ENCODE measurements around the gene TCEA3. TPM values are rescaled to one million over a fixed set of nuclear protein-coding genes. Genes with fewer than 3 reads are reported as not detected.
A peak's percentile ranks its signal among the peaks of the same experiment; 100 is the strongest.
"Not testable (repeated sequence)": the region's sequence is repeated elsewhere in the genome, so short reads cannot be mapped to it uniquely, and the experiment has no call there.

The TCEA3 gene
- total RNA-seq, 4 donors from 2014 or later, result 21.4 to 45.8 (median 26.6) TPM

GRCh38 chr1:23381233-23381885, 43.2 kb downstream of the TCEA3 start:
- peaks cover 0 to 36% (median 24%) of the 10 kb centered on the region in 3 donors for H3K4me1 ChIP-seq
- H3K4me3 ChIP-seq, result no peak overlapping the region
- H3K27ac ChIP-seq, result no peak overlapping the region
- H3K36me3 ChIP-seq, result peaks cover 0 to 57% of the 10 kb centered on the region in 2 donors
- no peaks in the 10 kb centered on the region for H3K27me3 ChIP-seq
- 86 to 92% methylated on average over 3 to 5 of the region's 5 CpGs for WGBS, 2 donors (ENCODE audit: low coverage in 1 of 2)
- TF ChIP-seq EP300 (IDR thresholded peaks at IDR 0.05) (no peak), CTCF (IDR thresholded peaks at IDR 0.05) (no peak), POLR2AphosphoS5 (IDR thresholded peaks at IDR 0.05) (no peak), POLR2A (IDR thresholded peaks at IDR 0.05) (no peak)
- ATAC-seq, result no peak
- no peaks in the 10 kb centered on the region for H3K9me3 ChIP-seq

DNA sequence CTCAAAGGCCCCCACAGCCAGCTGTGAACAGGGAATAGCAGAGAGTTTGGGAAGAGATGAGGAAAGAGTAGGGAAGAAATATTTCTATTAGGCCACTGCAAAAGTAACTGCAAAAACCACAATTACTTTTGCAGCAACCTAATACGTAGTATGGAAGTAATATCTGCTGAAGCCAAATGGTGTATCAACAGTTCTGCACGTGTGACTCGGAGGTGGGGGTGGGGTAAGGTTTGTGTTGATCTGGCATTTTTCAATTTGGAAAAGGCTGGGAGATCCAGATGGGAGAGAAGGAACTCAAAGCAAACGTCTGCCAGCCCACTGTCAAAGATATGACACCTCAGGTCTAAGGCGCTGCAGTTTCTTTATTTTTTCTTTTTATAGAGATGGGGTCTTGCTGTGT, 43.8 kb downstream of the TCEA3 start:
- H3K27me3 ChIP-seq, result no peaks in the 10 kb centered on the region
- H3K4me1 ChIP-seq, result peaks cover 0 to 40% (median 24%) of the 10 kb centered on the region in 3 donors
- ATAC-seq, result no peak
- no peak for TF ChIP-seq CTCF (IDR thresholded peaks at IDR 0.05)
- TF ChIP-seq EP300 (IDR thresholded peaks at IDR 0.05), result no peak
- no peak for TF ChIP-seq POLR2A (IDR thresholded peaks at IDR 0.05)
- TF ChIP-seq POLR2AphosphoS5 (IDR thresholded peaks at IDR 0.05), result no peak
- no peak overlapping the region for H3K4me3 ChIP-seq
- WGBS, 2 donors (ENCODE audit: low coverage in 1 of 2), result 33 to 61% methylated on average over 4 of the region's 5 CpGs
- H3K9me3 ChIP-seq, result no peaks in the 10 kb centered on the region
- H3K27ac ChIP-seq, result no peak overlapping the region
- H3K36me3 ChIP-seq, result peaks cover 0 to 51% of the 10 kb centered on the region in 2 donors

DNA sequence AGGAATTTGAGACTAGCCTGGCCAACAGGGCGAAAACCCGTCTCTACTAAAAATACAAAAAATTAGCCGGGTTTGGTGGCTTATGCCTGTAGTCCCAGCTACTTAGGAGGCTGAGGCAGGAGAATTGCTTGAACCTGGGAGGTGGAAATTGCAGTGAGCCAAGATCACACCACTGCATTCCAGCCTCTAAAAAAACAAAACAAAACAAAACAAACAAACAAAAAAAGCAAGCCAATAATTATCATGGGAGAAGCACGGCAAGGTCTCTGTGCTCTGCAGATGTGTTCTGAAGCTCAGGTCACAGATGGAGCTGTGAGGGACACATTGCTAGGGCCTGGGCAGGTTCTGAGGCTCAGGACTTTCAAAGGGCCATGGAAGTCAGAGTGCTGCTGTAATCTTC, 44.3 kb downstream of the TCEA3 start:
- not testable (repeated sequence) for H3K9me3 ChIP-seq, H3K27me3 ChIP-seq, H3K4me3 ChIP-seq, ATAC-seq, H3K27ac ChIP-seq
- 62 to 86% methylated on average over 1 to 2 of the region's 4 CpGs for WGBS, 2 donors (ENCODE audit: low coverage in 1 of 2)
- Histone ChIP-seq H3K36me3 (peaks cover 0 to 46% of the 10 kb centered on the region in 2 donors), H3K4me1 (peaks cover 0 to 40% (median 24%) of the 10 kb centered on the region in 3 donors)

DNA sequence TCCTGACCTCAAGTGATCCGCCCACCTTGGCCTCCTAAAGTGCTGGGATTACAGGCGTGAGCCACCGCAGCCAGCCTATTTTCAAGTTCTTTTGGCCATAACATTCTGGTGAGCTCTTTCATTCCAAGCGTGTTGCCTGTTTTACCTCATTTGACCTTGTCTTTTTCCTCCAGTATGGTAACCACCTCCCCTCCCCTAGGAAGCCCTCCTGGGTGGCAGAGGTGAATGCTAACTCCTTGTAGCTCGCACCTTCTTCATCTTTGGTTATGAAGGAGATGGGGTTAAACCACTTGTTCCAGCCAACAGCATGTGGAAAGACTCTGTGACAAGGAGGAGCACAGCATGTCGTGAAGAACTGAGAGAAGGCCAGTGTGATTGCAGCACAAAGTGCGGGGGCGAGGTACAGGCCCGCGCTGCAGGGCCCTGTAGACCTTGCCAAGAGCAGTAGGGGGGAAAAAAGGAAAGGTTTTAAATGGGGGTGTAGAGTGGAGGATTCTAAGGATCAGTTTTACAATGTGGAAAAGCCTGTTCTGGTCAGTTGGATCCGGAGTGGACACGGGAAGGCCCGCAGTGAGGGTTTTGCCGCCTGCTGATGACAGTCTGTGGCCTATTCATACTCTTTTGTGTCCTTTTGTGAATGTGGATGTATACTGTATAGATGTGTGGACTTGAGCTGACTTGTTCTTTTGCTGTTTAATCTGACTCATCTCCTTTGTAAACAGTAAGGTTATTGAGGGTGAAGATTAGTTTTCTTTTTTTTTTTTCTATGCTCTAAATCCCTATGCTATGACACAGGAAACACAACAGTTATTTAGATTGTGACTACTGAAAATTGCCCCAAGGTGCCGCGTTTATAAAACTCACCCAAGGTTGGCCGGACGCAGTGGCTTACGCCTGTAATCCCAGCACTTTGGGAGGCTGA, 47.4 kb downstream of the TCEA3 start:
- Histone ChIP-seq H3K36me3 (peaks cover 0 to 20% of the 10 kb centered on the region in 2 donors), H3K27ac (peak overlapping the region; percentile 15 to 82 (median 74)), H3K27me3 (no peaks in the 10 kb centered on the region), H3K9me3 (no peaks in the 10 kb centered on the region), H3K4me1 (peaks cover 0 to 34% (median 16%) of the 10 kb centered on the region in 3 donors), H3K4me3 (no peak overlapping the region)
- 32 to 45% methylated on average over 12 to 17 of the region's 19 CpGs for WGBS, 2 donors (ENCODE audit: low coverage in 1 of 2)
- TF ChIP-seq EP300 (IDR thresholded peaks at IDR 0.05), result no peak
- peak; percentile 60 for TF ChIP-seq POLR2AphosphoS5 (IDR thresholded peaks at IDR 0.05)
- ATAC-seq, result peak; percentile 90

GRCh38 chr1:23374079-23374735, 50.3 kb downstream of the TCEA3 start:
- not testable (repeated sequence) for H3K27me3 ChIP-seq, ATAC-seq, H3K4me3 ChIP-seq, H3K9me3 ChIP-seq, H3K27ac ChIP-seq, H3K36me3 ChIP-seq
- 83 to 88% methylated on average over 4 to 5 of the region's 12 CpGs for WGBS, 2 donors (ENCODE audit: low coverage in 1 of 2)
- peaks cover 5 to 62% (median 39%) of the 10 kb centered on the region in 3 donors for H3K4me1 ChIP-seq

All from gastroesophageal sphincter (tissue), 4 donors.